Keratinocyte (primary cell): ENCODE measurements around the gene HECTD1. TPM values are rescaled to one million over a fixed set of nuclear protein-coding genes. Genes with fewer than 3 reads are reported as not detected.

Experiments used
- DNase-seq: peaks from one replicate; pipeline ENCODE4 v3.0.0-alpha.2; 2011; ENCODE audit warnings: low read depth, missing footprints, low spot score
- FAIRE-seq: peaks from 2 replicates; lab custom pipeline; 2011; peaks lifted over from hg19 to GRCh38; lab: Jason Lieb, UNC
- H2AFZ ChIP-seq: 2 replicates; pipeline ENCODE4 v1.6.0; 2012; ENCODE audit warnings: low read length, control low read depth, inconsistent platforms; ENCODE audit not compliant: control insufficient read depth
- H3K27ac ChIP-seq: 2 replicates; pipeline ENCODE4 v1.5.1; 2011; ENCODE audit warnings: low read length; ENCODE audit not compliant: control insufficient read depth, insufficient read depth
- H3K27me3 ChIP-seq: 3 replicates; pipeline ENCODE4 v1.6.0; 2011; ENCODE audit warnings: low read length; ENCODE audit not compliant: control insufficient read depth, insufficient read depth; ENCODE audit errors: extremely low read depth
- H3K36me3 ChIP-seq, 2 experiments: 2 replicates in 1 of 2; 3 replicates in 1 of 2; pipeline ENCODE4 v1.5.1; 2011; ENCODE audit warnings: low read length in 2 of 2, mild to moderate bottlenecking in 1 of 2; ENCODE audit not compliant: control insufficient read depth in 2 of 2, insufficient read depth in 2 of 2; ENCODE audit errors: extremely low read depth in 1 of 2
- H3K4me1 ChIP-seq: 3 replicates; pipeline ENCODE4 v1.5.1; 2011; ENCODE audit warnings: low read length; ENCODE audit not compliant: control insufficient read depth, insufficient read depth; ENCODE audit errors: extremely low read depth
- H3K4me2 ChIP-seq: 3 replicates; pipeline ENCODE4 v1.6.0; 2011; ENCODE audit warnings: low read depth, low read length; ENCODE audit not compliant: control insufficient read depth, insufficient read depth; ENCODE audit errors: extremely low read depth
- H3K4me3 ChIP-seq, 3 experiments: fragments of 200-600 bp in 1 of 3; sonication (generic) in 1 of 3; 2 replicates in 2 of 3; 3 replicates in 1 of 3; pipeline ENCODE4 v1.5.1; 2011 to 2016; ENCODE audit warnings: low read length in 3 of 3, mild to moderate bottlenecking in 3 of 3, control low read depth in 2 of 3, inconsistent platforms in 1 of 3, low read depth in 1 of 3, mixed read lengths in 1 of 3, mixed run types in 1 of 3, moderate library complexity in 1 of 3; ENCODE audit not compliant: control insufficient read depth in 2 of 3, insufficient read depth in 2 of 3; ENCODE audit errors: extremely low read depth in 1 of 3
- H3K79me2 ChIP-seq: 2 replicates; pipeline ENCODE4 v1.6.0; 2012; ENCODE audit warnings: low read length; ENCODE audit not compliant: control insufficient read depth, insufficient read depth
- H3K9ac ChIP-seq: 3 replicates; pipeline ENCODE4 v1.6.0; 2011; ENCODE audit warnings: low read length; ENCODE audit not compliant: control insufficient read depth, insufficient read depth; ENCODE audit errors: extremely low read depth
- H3K9me1 ChIP-seq: 3 replicates; pipeline ENCODE4 v1.6.0; 2011; ENCODE audit warnings: low read length; ENCODE audit not compliant: control insufficient read depth, insufficient read depth; ENCODE audit errors: extremely low read depth
- H3K9me3 ChIP-seq: 2 replicates; pipeline ENCODE4 v1.5.1; 2012; ENCODE audit warnings: low read depth, low read length; ENCODE audit not compliant: control insufficient read depth
- H4K20me1 ChIP-seq: 3 replicates; pipeline ENCODE4 v1.6.0; 2011; ENCODE audit warnings: low read length; ENCODE audit not compliant: control insufficient read depth, insufficient read depth; ENCODE audit errors: extremely low read depth
- EZH2 ChIP-seq: IDR thresholded peaks from one replicate; pipeline ENCODE4 v1.6.1; 2012; ENCODE audit warnings: inconsistent platforms, mild to moderate bottlenecking, low read length, moderate library complexity
- dilution Hi-C: fragments of 300-500 bp; cut with MboI; formaldehyde crosslinking; loops from one replicate; pipeline ENCODE4 v1.7.0; 2020; ENCODE audit warnings: low sequenced_read_pairs; ENCODE audit not compliant: extremely low pct_ligation_motif_present
- polyA plus RNA-seq, 5 experiments: library from polyadenylated mRNA; depleted of rRNA in 3 of 5; stranded (reverse) in 3 of 5; stranded (forward) in 1 of 5; unstranded in 1 of 5; fragments of >200 nt; gene quantifications; 1 replicate in 1 of 5; 2 replicates in 3 of 5; 3 replicates in 1 of 5; pipeline versions ENCODE4 v1.2.1 to v1.2.3, GENCODE V29; 2011 to 2012; ENCODE audit warnings: missing spikeins in 2 of 5, low read depth in 1 of 5, low replicate concordance in 1 of 5
- TF ChIP-seq, protein P1 (sequence below), 3 experiments: IDR thresholded peaks in 1 of 3; conservative IDR thresholded peaks in 1 of 3; optimal IDR thresholded peaks in 1 of 3; 2 replicates in 2 of 3; 3 replicates in 1 of 3; pipeline versions ENCODE3 to v1.5.1; 2011; ENCODE audit warnings: low read length in 3 of 3, mild to moderate bottlenecking in 3 of 3, moderate library complexity in 2 of 3, control low read depth in 1 of 3, inconsistent platforms in 1 of 3; ENCODE audit not compliant: insufficient read depth in 2 of 3; ENCODE audit errors: extremely low read depth in 1 of 3

The HECTD1 gene
- polyA plus RNA-seq, 1 donor (not counting 4 experiments of a cell fraction or from before 2014, with no cell fraction given) = 94.8 TPM

DNA sequence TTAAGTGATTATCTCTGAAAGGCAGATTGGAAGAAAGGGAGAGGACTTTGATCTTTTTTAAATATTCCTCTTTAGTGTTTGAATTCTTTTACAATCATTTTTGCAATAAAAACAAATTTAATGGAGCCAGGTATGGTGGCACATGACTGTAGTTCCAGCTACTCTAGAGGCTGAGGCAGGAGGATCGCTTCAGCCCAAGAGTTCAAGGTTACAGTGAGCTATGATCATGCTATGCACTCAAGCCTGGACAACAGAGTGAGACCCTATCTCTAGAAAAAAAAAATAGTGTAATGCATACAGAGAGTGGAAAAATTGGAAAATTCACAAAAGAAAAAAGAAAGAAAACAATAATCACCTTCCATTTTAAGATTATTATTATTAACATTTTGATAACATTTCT lies 15.2 kb upstream of the HECTD1 start:
- DNase-seq (no peak), FAIRE-seq (no peak)
- Histone ChIP-seq H3K9me1 (no peaks in the 10 kb centered on the region), H3K9me3 (no peaks in the 10 kb centered on the region), H3K36me3 (no peaks in the 10 kb centered on the region), H4K20me1 (no peaks in the 10 kb centered on the region), H3K27ac (no peak overlapping the region), H3K27me3 (no peaks in the 10 kb centered on the region), H3K79me2 (no peaks in the 10 kb centered on the region), H3K9ac (no peak overlapping the region), H3K4me1 (no peaks in the 10 kb centered on the region), H3K4me3 (no peak overlapping the region), H2AFZ (no peak overlapping the region), H3K4me2 (no peak overlapping the region)
- TF ChIP-seq, protein P1, sequence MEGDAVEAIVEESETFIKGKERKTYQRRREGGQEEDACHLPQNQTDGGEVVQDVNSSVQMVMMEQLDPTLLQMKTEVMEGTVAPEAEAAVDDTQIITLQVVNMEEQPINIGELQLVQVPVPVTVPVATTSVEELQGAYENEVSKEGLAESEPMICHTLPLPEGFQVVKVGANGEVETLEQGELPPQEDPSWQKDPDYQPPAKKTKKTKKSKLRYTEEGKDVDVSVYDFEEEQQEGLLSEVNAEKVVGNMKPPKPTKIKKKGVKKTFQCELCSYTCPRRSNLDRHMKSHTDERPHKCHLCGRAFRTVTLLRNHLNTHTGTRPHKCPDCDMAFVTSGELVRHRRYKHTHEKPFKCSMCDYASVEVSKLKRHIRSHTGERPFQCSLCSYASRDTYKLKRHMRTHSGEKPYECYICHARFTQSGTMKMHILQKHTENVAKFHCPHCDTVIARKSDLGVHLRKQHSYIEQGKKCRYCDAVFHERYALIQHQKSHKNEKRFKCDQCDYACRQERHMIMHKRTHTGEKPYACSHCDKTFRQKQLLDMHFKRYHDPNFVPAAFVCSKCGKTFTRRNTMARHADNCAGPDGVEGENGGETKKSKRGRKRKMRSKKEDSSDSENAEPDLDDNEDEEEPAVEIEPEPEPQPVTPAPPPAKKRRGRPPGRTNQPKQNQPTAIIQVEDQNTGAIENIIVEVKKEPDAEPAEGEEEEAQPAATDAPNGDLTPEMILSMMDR (optimal IDR thresholded peaks at IDR 0.05 in 1 of 3, IDR thresholded peaks at IDR 0.05 in 1 of 3, conservative IDR thresholded peaks at IDR 0.05 in 1 of 3; ENCODE audit: extremely low read depth in 1 of 3, insufficient read depth in 2 of 3, low read length in 3 of 3) = no peak
- no peak for TF ChIP-seq EZH2
- dilution Hi-C loops = no loop called here

DNA sequence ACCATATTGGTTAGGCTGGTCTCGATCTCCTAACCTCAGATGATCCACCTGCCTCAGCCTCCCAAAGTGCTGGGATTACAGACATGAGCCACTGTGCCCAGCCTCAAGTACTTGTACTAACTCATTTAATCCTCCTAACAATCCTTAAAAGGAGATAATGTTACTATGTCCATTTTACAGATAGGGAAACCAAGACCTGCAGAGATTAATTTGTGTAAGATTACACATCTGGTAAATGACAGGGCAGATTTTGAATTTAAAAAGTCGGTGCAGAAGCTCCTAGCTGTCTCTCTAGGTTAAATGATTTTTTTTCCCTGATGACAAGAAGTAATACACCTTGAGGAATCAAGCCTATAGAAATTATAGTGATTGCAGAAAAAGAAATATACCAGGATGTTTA lies 13.7 kb upstream of the HECTD1 start:
- no peaks in the 10 kb centered on the region for H3K27me3 ChIP-seq
- DNase-seq (no peak), FAIRE-seq (no peak)
- TF ChIP-seq EZH2 = no peak
- no peak overlapping the region for H3K4me3 ChIP-seq
- H3K36me3 ChIP-seq = no peaks in the 10 kb centered on the region
- H3K4me2 ChIP-seq = no peak overlapping the region
- no peaks in the 10 kb centered on the region for H3K4me1 ChIP-seq
- H3K27ac ChIP-seq = no peak overlapping the region
- H3K79me2 ChIP-seq = no peaks in the 10 kb centered on the region
- no peaks in the 10 kb centered on the region for H4K20me1 ChIP-seq
- dilution Hi-C loops = no loop called here
- H2AFZ ChIP-seq = no peak overlapping the region
- no peak overlapping the region for H3K9ac ChIP-seq
- H3K9me3 ChIP-seq = no peaks in the 10 kb centered on the region
- H3K9me1 ChIP-seq = no peaks in the 10 kb centered on the region

DNA sequence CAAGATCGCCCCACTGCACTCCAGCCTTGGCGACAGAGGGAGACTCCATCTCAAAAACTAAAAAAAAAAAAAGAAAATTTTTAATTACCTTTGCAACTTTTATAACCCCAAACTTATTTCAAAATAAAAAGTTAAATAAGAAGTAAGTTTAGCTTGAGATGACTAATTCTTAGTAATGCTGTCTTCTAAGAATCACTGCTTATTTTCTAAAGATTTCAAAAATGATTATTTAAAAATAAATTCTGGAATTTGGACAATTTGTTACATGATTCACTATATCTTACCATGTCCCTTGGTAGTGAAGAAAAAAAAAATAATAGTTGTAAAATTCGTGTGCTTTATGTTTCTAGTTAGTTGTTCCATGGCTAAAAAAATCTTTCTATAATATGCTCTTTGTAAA lies 11.6 kb upstream of the HECTD1 start:
- Histone ChIP-seq H3K4me2 (no peak overlapping the region), H3K9ac (no peak overlapping the region), H3K4me3 (no peak overlapping the region), H3K79me2 (no peaks in the 10 kb centered on the region), H3K36me3 (no peaks in the 10 kb centered on the region), H2AFZ (no peak overlapping the region), H3K27me3 (no peaks in the 10 kb centered on the region), H3K9me1 (no peaks in the 10 kb centered on the region), H3K4me1 (no peaks in the 10 kb centered on the region), H4K20me1 (no peaks in the 10 kb centered on the region), H3K27ac (no peak overlapping the region), H3K9me3 (no peaks in the 10 kb centered on the region)
- dilution Hi-C loops = no loop called here
- TF ChIP-seq, protein P1 (optimal IDR thresholded peaks at IDR 0.05 in 1 of 3, IDR thresholded peaks at IDR 0.05 in 1 of 3, conservative IDR thresholded peaks at IDR 0.05 in 1 of 3; ENCODE audit: extremely low read depth in 1 of 3, insufficient read depth in 2 of 3, low read length in 3 of 3) = no peak
- no peak for TF ChIP-seq EZH2
- DNase-seq (no peak), FAIRE-seq (no peak)
